Stimulated activated CD4-positive, alpha-beta T cell treated with anti-CD3 and anti-CD28 coated beads, Interleukin-12 subunit alpha, Interleukin-12 subunit beta, amount 100 ng/mL, for 24 hours (primary cell): ENCODE results near the gene PACRG.
A peak's percentile ranks its signal among the peaks of the same experiment; 100 is the strongest.
"Not testable (repeated sequence)": the region's sequence is repeated elsewhere in the genome, so short reads cannot be mapped to it uniquely, and the experiment has no call there.

ENCODE experiments used
- DNase-seq, 2 experiments: peaks; one replicate each; pipeline ENCODE4 v3.0.0-alpha.2; 2020; ENCODE audit warnings: low read depth in 2 of 2

The PACRG gene

GRCh38 chr6:162727322-162728182 lies at the start of gene PACRG, which contains the start of gene PRKN:
PACRG (plus strand) TSS chr6:162727974.
PRKN (minus strand) TSS chr6:162727766.
- peak; percentile 92 to 96 for DNase-seq

- DNase-seq = not testable (repeated sequence)
Measured at GRCh38 chr6:162678896-162679295, 48.9 kb upstream of the PACRG start.

DNA sequence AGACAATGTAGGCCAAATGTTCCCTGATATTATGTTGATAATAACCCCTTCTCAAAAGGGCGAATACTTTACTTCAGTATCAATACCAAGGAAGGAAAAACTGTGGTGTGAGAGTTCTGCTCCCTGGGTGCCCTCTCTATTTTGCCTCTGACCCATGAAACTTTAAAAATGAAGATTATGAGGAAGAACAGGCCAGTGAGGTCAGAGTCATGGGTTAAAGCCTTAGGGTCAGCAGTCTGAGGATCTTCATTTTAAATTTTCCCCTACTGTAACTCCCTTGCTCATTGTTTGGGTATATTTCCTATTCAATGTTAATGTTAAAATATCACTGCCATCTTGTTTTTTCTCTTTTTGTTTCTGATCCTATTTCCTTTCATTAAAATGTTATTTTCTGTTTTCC lies 48.1 kb upstream of the PACRG start:
- DNase-seq = no peak

GRCh38 chr6:162680367-162680766 lies 47.4 kb upstream of the PACRG start:
- no peak for DNase-seq

DNA sequence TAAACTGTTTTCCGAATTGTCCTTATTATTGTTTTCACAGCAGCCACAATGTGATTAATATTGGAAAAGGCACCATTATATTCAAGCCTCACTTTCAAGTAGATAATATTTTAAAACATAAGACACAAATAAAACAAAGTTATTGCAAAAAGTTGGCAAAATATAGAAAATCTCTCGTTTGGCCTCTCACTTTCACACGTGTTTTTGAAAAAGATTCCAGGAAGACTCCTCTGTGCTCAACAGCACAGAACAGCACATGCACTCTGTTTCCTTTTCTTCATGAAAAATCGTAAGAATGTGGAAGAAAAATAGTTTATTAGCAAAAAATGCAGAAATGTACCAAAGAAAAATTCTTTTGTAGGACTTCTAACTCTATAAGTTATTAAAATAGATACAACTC lies 46.9 kb upstream of the PACRG start:
- no peak for DNase-seq

DNA sequence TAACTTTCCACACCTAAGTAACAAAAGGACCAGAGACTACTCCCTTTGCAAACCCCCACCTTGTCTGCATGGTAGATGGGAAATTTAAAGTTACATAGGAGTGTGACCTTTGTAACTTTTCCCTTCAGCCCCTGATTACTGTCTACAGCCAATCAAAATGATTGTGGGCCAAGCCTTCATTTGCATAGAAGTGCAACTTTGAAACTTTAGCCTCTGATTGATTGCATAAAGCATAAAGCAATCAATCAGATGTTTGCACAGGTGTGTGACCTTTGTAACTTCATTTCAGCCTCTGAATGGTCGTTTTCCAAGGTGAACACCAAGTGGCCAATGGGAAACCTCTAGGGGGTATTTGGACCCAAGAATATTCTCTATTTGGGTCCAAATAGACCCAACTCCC lies 46.3 kb upstream of the PACRG start:
- no peak for DNase-seq

DNA sequence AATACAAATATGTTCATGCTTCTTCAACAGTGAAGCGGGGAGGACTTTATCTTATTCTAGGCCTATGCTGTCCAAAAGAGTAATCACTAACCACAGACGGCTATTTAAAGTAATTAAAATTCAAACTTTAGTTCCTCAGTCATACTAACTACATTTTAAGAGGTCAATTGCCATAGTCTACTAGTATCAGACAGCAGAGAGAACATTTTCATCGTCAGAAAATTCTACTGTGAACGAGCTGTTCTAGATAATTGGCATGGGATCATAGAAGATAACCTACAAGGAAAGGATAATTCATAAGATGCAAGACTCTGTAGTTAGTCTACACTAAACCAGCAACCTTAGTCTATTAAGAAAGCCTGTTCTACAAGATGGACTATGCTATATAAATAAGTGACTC lies 44.6 kb upstream of the PACRG start:
- no peak for DNase-seq

GRCh38 chr6:162684052-162684451 lies 43.7 kb upstream of the PACRG start:
- DNase-seq = no peak

DNA sequence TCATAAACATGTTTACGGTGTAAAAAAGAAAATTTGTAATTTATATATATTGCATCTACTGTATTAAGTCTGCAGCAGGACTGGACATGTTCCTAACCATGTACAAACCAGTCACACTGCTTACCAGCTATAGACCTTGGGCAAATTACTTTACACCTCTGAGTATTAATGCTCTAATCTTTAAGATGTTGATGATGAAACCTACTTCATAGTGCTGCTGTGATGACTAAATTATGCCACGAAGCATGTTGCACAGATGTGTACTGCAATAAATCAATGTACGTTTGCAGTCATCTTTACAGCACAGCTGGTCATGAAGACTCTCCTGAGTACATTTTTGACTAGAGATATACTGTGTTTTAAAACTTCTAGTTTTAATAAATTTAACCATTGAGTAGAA lies 42.8 kb upstream of the PACRG start:
- DNase-seq = no peak

- no peak for DNase-seq
Measured at GRCh38 chr6:162685586-162685985, 42.2 kb upstream of the PACRG start.

DNA sequence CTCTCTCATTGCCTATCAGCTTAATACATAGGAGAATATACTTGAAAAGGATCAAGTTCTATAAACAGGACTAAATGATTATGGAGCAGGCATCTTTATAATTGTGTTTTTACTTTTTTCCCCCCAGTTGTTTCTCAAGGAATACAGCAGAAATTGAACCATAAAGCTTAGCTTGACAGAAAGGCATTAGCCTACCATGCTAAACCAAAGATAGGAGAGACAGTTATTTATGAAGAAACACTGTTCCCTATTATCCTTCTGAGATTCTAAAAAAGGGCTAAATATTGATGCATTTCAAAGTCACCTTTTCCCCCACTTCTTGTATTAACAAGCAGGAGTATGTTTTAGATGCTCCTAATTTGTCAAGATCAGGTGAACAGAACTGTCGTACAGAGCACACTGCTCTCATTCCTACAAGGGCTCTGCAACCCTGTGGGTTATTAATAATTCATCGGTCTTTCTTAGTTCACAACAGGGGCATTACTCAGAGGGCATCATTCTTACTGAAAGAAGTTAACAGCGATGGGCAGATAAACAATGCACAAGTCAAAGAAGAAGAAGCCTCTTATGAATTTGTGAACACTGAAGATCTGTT lies 38.9 kb upstream of the PACRG start:
- DNase-seq = no peak

DNA sequence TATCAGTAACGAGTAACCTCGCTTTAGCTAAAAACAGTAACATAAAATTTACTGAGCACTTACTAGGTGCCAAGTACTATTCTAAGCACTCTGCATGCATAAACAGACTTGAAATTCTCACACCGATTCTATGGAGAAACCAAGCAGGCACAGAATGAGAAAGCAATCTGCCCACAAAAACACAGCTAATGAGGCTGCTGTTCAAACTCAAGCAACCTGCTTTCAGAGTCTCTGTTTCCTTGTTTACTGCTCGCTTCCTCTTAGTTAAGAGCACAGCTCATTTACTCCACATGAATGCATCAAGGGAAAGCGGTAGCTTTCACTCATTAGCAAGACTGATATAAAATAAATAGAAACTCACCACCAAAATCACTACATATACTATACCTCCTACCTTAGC lies 37.6 kb upstream of the PACRG start:
- DNase-seq = no peak

GRCh38 chr6:162697872-162698403 lies 29.8 kb upstream of the PACRG start:
- DNase-seq = no peak

GRCh38 chr6:162698440-162698839 lies 29.3 kb upstream of the PACRG start:
- DNase-seq = no peak

GRCh38 chr6:162699961-162700360 lies 27.8 kb upstream of the PACRG start:
- no peak for DNase-seq

DNA sequence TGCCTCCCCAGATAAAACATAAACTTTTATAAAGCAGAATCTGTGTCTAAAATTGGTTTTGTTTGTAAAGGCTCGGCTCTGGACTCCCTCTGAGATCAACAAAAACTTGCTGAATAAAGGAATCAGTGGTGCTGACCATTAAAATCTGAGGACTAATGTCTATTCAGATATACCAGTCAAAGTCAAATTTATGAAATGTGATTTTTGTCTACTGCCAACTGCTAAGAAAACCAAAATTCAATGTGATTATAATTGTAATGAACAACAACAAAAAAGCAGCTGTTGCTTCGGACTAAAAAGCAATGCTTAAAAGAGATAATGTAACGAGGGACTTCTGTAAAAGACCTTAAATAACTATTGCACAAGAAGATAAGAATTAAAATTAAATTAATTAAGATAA lies 26.8 kb upstream of the PACRG start:
- no peak for DNase-seq

DNA sequence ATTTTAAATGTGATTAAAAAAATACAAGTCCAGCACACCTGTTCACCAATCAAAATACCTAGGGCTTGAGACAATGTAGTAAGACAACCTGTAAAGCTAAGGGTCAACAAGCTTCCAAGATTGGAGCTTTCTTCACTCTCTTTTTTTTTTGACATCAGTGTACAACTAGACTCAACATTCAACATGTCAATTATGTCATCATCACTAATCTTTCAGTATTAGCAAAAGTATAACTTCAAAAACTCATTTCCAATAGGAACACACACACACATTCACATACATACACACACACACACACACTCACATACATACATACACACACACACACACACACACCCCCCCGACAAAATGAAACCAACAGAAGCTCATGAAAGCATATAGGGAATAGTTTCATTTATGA lies 26.2 kb upstream of the PACRG start:
- no peak for DNase-seq

DNA sequence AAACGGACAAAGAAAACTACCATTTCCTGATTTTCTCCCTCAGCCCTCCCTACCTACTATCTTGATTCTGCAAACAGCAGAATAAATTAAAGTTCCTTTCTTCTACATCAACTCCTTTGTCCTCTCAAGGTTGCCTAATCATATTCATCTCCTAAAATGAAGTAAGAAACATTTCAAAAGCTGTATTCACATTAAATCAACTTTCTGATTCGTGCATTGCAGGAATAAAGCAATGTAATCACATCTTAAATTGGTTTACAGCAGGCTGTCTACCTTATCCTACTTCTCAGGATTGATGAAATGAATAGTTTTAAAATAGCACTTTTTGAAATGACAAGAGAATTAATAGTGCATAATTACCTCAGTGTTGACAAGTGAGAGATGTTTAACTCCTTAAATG lies 25.3 kb upstream of the PACRG start:
- DNase-seq = no peak

DNA sequence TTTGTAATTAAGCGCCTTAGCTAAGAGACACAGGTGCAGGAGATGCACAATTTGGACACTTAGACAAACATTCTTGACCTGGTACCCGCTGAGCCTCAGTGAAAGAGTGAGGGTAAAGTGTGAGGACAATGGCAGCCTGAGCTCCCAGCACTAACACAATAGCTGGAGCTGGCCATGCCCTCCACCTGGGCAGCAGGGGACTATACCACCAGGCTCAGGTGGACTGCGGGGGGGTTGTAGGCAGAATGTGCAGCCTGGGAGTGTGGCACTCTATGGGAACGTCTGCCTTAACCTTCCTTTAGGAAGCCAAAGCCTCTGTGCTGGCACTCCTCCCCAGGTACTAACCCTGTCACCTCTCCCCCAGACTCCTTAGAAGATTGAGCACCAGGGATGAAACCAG lies 23.8 kb upstream of the PACRG start:
- DNase-seq = no peak

DNA sequence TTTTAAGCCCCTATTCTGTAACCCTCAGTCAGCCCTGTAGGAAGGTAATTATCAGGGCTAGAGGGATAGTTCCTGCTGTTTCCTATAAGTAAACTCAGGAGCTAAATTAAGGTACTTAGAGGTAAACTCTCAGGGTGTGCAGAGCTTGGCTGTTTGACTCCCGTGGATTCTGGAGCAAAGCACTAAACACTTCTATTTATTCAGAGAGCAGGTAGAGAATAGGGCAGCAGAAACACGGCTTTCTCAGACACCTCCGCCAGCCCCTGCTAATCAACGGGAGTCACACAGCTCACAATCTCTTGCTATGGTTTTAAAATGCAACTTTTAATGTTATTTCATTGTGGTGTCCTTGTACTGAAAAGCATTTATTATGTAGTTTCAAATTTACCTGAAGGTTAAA lies 22.0 kb upstream of the PACRG start:
- DNase-seq = no peak

DNA sequence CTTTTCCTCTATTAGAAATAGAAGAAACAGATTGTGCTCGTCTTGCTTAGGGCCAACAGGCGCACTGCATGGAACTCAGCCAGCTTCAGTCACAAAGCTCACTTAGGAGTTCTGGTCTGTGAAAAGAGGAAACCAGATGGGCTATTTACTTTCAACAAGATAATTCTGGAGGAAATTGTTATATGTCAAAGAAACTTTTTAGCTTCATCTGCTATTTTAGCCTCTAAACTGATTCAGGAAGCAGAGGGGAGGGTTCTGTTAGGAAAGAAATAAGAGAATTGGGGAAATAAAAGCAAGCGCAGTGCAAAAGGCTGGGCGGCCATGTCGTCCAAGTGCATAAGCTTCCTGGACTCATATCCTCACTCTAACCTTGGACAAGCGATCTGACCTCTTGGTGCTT lies 21.5 kb upstream of the PACRG start:
- no peak for DNase-seq

- DNase-seq = no peak
Measured at GRCh38 chr6:162708971-162709370, 18.8 kb upstream of the PACRG start.

GRCh38 chr6:162709431-162709830 lies 18.3 kb upstream of the PACRG start:
- no peak for DNase-seq
